Left ventricle myocardium inferior (tissue), 1 donor: ENCODE measurements around the gene YAP1. TPM values are rescaled to one million over a fixed set of nuclear protein-coding genes. Genes with fewer than 3 reads are reported as not detected.

Experiments used
- DNase-seq: peaks from one replicate; pipeline ENCODE4 v3.0.0-alpha.2; 2020
- H3K27ac ChIP-seq: fragments of 200-600 bp; replicated peaks from 2 replicates; pipeline ENCODE4 v1.8.0; 2021
- H3K27me3 ChIP-seq: fragments of 200-600 bp; 2 replicates; pipeline ENCODE4 v1.8.0; 2021; ENCODE audit warnings: low read depth
- H3K36me3 ChIP-seq: fragments of 200-600 bp; 2 replicates; pipeline ENCODE4 v1.8.0; 2021
- H3K4me1 ChIP-seq: fragments of 200-600 bp; 2 replicates; pipeline ENCODE4 v1.8.0; 2021
- H3K4me3 ChIP-seq: fragments of 200-600 bp; 2 replicates; pipeline ENCODE4 v1.8.0; 2021; ENCODE audit warnings: mild to moderate bottlenecking, moderate library complexity
- H3K9me3 ChIP-seq: fragments of 200-600 bp; replicated peaks from 2 replicates; pipeline ENCODE4 v1.8.0; 2021
- CTCF ChIP-seq: fragments of 200-600 bp; IDR thresholded peaks from 2 replicates; pipeline ENCODE4 v1.8.0; 2021; ENCODE audit warnings: antibody characterized with exemption, mild to moderate bottlenecking, borderline replicate concordance
- intact Hi-C: fragments of 100-400 bp; cut with micrococcal nuclease; formaldehyde crosslinking; loops from one replicate; pipeline ENCODE4 v1.11.0; 2022
- total RNA-seq: library from RNA; stranded (reverse); fragmentation: NEBNext Ultra II Directional; extraction: Animal tissue kit (Norgen Biotek cat#: 25700); gene quantifications from one replicate; pipeline ENCODE4 v1.2.1, GENCODE V29; 2021
- donor health status: DM: no; HTN: yes; CAD: no; lungs with severe emphysema.

The YAP1 gene
- total RNA-seq, 1 donor from 2014 or later: 67.9 TPM

- TF ChIP-seq CTCF: no peak
- peaks cover 40% of the 10 kb centered on the region for H3K4me1 ChIP-seq
- intact Hi-C loops: no loop called here
- H3K36me3 ChIP-seq: peaks cover 6% of the 10 kb centered on the region
- H3K27me3 ChIP-seq: no peaks in the 10 kb centered on the region
- no peak overlapping the region for H3K4me3 ChIP-seq
- no peak for DNase-seq
- no peak overlapping the region for H3K27ac ChIP-seq
- H3K9me3 ChIP-seq: no peaks in the 10 kb centered on the region
These were observed 76.4 kb downstream of the YAP1 start for GRCh38 chr11:102186551-102187191.

GRCh38 chr11:102187416-102188151, 77.3 kb downstream of the YAP1 start:
- Histone ChIP-seq H3K27ac (peak overlapping the region; percentile 5), H3K36me3 (peaks cover 6% of the 10 kb centered on the region), H3K4me1 (peaks cover 48% of the 10 kb centered on the region), H3K9me3 (no peaks in the 10 kb centered on the region), H3K4me3 (no peak overlapping the region), H3K27me3 (no peaks in the 10 kb centered on the region)
- TF ChIP-seq CTCF: no peak
- DNase-seq: no peak
- intact Hi-C loops: no loop called here

GRCh38 chr11:102188488-102188887, 78.2 kb downstream of the YAP1 start:
- no peak for DNase-seq
- Histone ChIP-seq H3K27ac (no peak overlapping the region), H3K4me1 (peaks cover 52% of the 10 kb centered on the region), H3K27me3 (no peaks in the 10 kb centered on the region), H3K9me3 (no peaks in the 10 kb centered on the region), H3K36me3 (peaks cover 6% of the 10 kb centered on the region), H3K4me3 (no peak overlapping the region)
- intact Hi-C loops: no loop called here
- TF ChIP-seq CTCF: no peak

- peaks cover 48% of the 10 kb centered on the region for H3K4me1 ChIP-seq
- DNase-seq: no peak
- H3K27me3 ChIP-seq: no peaks in the 10 kb centered on the region
- H3K27ac ChIP-seq: no peak overlapping the region
- no peaks in the 10 kb centered on the region for H3K9me3 ChIP-seq
- intact Hi-C loops: no loop called here
- H3K36me3 ChIP-seq: no peaks in the 10 kb centered on the region
- TF ChIP-seq CTCF: no peak
- no peak overlapping the region for H3K4me3 ChIP-seq
These were observed 81.6 kb downstream of the YAP1 start for GRCh38 chr11:102191832-102192231.

- TF ChIP-seq CTCF: no peak
- H3K4me3 ChIP-seq: no peak overlapping the region
- intact Hi-C loops: no loop called here
- H3K27me3 ChIP-seq: no peaks in the 10 kb centered on the region
- no peaks in the 10 kb centered on the region for H3K36me3 ChIP-seq
- no peaks in the 10 kb centered on the region for H3K9me3 ChIP-seq
- no peak for DNase-seq
- peaks cover 44% of the 10 kb centered on the region for H3K4me1 ChIP-seq
- H3K27ac ChIP-seq: no peak overlapping the region
These were observed 82.3 kb downstream of the YAP1 start for GRCh38 chr11:102192349-102193066.
